Measurements from ENCODE around the gene PFKFB4.

DNA sequence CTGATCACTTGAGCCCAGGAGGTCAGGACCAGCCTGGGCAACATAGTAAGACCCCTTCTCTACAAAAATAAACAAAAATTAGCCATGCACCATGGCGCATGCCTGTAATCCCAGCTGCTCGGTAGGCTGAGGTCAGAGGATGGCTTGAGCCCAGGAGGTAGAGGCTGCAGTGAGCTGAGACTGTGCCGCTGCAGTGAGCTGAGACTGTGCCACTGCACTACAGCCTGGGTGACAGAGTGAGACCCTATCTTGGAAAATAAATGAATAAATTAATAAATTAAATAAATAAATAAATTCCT lies 63.5 kb downstream of the PFKFB4 start:
- TF ChIP-seq POLR2A (IDR thresholded peaks at IDR 0.05; ENCODE audit: low read length) (no peak), GATA1 (IDR thresholded peaks at IDR 0.05; ENCODE audit: low read depth, low read length) (no peak)
